ENCODE results near the gene SOX12. TPM values are rescaled to one million over a fixed set of nuclear protein-coding genes. Genes with fewer than 3 reads are reported as not detected.
"Not testable (repeated sequence)": the region's sequence is repeated elsewhere in the genome, so short reads cannot be mapped to it uniquely, and the experiment has no call there.

The SOX12 gene
- polyA plus RNA-seq, 3 donors: 2.1 to 3.3 (median 2.4) TPM

DNA sequence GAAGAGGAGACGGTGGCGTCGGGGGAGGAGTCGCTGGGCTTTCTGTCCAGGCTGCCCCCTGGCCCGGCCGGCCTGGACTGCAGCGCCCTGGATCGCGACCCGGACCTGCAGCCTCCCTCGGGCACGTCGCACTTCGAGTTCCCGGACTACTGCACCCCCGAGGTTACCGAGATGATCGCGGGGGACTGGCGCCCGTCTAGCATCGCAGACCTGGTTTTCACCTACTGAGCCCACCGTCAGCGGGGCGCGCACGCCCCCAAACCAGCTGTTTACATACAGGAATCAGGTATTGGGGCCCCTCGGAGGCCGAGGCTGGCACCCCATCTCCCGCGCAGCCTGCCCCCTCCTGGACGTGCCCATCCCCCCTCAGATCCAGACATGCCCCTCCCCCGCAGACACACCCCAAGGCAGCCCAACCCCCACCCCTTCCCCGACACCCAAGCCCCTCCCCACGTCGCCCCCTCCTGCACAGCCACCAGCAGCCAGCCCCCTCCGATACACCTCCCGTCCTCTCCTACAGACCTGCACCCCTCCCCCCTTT, 1.4 kb downstream of the SOX12 start:
- no peak overlapping the region for H3K27ac ChIP-seq (ENCODE audit: low read depth, low read length)
- WGBS, 3 donors: 0 to 1% (median 1%) methylated on average over 31 to 38 of the region's 38 CpGs

DNA sequence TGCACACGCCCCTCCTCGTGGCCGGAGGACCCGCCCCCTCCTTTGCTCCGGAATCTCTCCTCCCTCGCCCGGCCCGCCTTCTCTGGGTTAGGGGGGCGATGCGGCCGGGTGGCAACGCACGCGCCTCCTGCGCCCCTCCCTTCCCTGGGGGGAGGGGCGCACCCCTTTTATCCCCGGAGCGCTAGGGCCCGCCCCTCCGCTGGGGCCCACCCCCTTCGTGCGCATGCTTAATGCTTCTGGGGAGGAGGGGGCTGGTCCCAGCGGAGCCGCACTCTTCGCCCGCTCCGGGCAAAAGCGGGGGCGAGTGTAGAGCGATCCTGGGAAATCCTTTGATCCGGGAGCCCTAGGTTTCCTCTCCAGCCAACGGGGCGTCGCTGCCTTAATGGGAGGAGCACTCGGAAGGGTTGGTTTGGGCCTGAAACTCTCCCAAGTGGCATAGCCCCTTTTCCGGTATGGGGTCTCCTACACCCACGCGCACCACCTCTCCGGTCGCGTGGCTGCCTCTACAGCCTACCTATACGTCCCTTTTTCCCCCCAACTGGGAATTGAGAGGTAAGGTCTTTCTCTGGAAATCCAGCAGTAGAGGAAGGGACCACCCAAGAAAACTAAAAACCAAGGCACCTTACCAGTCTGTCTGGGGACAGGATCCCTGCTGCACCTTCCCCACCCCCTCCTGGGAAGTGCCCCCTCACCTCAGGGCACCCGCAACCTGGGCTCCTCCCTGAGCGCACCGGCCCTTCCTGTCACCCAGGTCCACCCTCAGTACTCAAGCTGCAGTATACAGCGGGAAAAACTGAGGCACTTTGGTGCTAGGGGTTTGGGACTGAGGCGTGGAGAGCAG, 2.1 kb downstream of the SOX12 start:
- WGBS, 3 donors: 4 to 8% (median 6%) methylated on average over 36 to 47 of the region's 47 CpGs
- H3K27ac ChIP-seq (ENCODE audit: low read depth, low read length): peak overlapping the region; percentile 11

DNA sequence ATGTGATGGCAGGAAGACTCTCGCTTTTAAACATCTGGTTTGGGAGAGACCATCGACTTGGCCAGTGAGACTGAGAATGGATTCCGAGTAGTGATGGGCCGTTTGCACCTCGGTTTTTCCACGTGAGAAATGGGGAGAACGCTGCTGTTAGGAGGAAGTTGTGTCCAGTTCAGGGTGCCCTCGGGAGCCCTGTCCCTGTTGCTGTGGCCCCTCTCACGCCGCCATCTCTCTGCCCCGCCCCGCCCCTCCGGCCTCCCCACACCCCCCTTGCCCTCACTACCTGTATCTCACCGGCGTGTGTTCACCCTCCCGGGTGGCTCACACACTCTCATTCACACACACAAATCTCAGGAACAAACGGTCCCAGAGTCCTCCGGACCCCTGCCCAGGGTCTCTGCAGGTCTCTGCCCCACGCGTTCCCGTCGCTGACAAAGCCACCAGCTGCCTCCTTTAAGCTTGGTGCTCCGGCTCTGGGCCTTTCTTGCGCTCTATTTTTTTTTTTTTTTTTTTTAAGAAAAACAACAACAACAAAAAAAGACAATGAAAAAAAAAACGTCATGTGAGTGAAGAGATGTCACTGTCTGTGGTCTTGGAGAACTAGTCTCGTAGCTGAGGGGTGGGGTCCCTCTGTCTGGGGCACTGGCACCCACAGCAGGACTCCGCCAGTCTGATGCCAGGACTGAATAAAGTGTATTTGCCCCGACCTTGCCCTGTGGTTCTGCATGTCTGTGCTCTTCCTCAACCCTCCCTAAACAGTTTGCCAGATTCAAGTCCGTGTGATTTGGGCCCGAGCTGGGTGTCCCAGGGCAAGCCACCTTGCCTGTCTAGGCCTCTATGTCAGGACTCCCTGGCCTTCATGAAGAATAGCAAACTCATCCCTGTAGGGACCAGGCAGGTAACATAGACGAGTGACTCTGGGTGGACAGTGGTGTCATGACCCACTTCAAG, 2.9 kb downstream of the SOX12 start:
- 33 to 59% (median 54%) methylated on average over 27 to 31 of the region's 31 CpGs for WGBS, 3 donors
- H3K27ac ChIP-seq (ENCODE audit: low read depth, low read length): peak overlapping the region; percentile 11

DNA sequence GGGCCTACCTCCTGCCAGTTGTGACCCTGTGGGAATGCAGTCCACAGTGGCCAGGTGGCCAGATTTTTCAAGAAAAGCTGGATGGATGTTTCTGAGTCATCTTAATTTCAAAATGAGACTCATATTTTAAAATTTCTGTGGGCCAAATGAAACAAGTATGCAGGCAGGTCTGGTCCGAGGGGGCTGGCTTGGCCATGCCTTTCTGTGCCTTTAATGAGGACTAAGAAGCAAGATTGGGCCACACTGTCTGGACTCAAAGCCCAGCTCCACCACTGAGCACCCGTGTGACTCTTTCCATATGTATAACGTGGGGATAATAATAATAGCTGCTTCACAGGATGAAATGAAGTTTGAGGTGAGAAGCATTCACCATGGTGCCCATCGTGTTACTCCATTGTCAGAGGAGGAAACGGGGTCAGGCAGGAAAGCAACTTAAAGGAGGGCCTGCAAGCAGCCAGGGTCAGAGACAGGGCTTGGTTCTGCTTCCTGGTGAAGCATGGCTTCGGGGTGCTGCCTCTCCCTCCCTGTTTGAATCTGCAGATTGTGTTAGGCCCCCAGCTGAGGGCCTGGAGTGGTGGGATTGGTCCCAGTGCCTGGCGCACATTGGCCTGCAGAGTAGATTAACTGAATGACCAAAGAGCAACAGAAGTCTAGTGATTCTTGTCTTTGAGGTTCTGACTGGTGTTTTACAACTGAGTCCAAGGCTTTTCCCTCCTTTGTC, 3.8 kb downstream of the SOX12 start:
- H3K27ac ChIP-seq (ENCODE audit: low read depth, low read length): no peak overlapping the region
- WGBS, 3 donors: 51 to 57% (median 53%) methylated on average over 7 of the region's 7 CpGs

DNA sequence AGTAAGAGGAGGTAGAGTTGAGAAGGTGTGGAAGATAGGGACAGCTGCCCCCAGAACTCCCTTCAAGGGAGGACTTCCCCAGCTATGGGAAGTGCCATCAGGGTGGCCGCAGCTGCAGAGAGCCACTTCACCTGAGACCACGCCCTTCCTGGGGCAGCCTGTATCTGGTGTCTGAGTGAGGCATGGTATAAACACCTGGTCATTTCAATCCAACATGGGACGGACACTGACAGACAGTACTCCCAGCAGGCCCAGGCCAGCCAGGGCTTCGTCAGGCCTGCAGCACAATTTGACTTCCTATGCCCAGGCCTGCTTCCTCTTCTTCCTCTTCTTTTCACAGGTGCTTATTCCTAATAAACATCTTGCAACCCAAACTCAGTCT, 4.5 kb downstream of the SOX12 start:
- WGBS, 3 donors: 61 to 72% (median 65%) methylated on average over 4 of the region's 4 CpGs
- no peak overlapping the region for H3K27ac ChIP-seq (ENCODE audit: low read depth, low read length)

DNA sequence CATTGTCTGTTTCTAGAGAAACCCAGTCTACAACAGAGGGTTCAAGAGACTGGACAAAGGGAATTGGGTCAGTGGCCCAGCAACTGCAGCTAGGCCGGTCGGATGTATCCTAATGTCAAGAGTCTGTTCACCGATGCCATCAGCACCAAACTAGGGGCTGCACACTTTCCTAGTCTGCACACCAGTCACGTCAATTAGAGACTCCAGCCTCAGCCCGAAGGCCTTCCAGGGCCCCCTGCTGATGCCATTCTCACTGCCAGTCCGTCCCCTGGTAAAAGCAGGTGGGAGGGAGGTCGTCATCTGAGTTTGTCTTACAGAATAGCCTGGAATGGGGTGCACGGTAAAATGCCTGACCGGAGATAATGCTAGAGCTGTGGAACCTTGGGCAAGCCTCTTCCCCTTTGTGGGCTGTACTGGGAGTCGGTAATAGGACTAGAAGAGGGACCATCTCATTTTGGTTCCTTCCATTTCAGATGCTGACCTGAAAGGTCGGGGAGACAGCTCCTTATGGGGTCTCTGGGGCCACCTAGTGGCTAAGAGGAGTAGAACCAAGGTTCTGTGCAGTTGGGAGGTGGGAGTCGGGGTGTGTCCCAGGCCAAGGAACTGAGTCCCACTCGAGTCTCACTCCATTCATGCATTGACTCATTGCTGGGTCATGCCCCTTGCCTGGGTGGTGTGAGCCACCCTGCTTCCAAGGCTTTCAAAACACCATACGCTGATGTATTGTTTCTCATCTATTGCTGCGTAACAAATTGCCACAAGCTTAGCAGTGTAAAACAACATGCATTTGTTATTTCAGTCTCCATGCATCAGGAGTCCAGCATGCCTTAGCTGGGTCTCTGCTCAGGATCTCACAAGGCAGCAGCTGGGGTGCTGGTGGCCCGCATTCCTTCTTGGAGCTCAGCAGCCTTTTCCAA, 5.1 kb downstream of the SOX12 start:
- WGBS, 3 donors: 47 to 53% (median 47%) methylated on average over 16 of the region's 16 CpGs
- H3K27ac ChIP-seq (ENCODE audit: low read depth, low read length): no peak overlapping the region

DNA sequence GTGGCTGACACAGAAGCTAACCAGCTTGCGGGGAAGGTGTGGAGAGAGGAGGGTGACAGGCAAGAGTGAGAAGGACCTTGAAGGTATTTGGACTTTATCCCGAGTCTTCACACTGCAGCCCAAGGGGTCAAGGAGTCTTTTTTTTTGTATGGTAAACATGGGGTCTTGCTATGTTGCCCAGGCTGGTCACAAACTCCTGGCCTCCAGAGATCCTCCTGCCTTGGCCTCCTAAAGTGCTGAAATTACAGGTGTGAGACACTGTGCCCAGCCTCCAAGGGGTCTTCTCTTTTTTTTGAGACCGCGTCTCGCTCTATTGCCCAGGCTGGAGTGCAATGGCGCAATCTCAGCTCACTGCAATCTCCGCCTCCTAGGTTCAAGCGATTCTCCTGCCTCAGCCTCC, 9.2 kb downstream of the SOX12 start:
- WGBS, 3 donors: 95 to 97% (median 95%) methylated on average over 8 of the region's 8 CpGs
- no peak overlapping the region for H3K27ac ChIP-seq (ENCODE audit: low read depth, low read length)

DNA sequence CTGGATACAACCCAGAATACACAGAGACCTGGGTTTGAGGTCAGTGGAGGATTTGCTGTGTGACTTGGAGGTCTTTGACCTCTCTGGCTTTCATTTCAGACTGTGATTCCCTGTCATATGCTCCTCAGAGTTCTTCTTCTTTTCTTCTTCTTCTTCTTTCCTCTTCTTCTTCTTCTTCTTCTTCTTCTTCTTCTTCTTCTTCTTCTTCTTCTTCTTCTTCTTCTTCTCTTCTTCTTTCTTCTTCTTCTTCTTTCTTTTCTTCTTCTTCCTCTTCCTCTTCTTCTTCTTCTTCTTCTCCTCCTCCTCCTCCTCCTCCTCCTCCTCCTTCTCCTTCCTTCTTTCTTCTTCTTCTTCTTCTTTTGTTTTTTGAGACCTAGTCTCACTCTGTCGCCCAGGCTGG, 10.7 kb downstream of the SOX12 start:
- WGBS, 3 donors: 82 to 100% (median 96%) methylated on average over 1 of the region's 1 CpG
- not testable (repeated sequence) for H3K27ac ChIP-seq (ENCODE audit: low read depth, low read length)

DNA sequence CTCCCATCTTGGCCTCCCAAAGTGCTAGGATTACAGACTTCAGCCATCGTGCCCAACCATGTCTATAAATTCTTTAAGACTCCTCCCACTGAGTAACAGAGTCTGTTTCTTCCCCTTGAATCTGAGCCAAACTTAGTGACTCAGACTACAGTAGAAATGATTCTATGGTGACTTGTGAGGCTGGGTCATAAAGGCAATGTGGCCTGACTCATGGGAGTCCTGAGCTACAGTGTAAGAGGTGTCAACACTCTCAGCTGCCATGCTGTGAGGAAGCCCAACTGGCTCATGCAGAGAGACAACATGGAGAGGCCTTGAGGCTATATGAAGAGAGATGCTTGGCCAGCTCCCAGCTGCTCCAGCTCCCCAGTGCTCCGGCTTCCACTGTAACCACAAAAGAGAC, 16.3 kb downstream of the SOX12 start:
- WGBS, 3 donors: 79 to 84% (median 83%) methylated on average over 2 of the region's 2 CpGs
- no peak overlapping the region for H3K27ac ChIP-seq (ENCODE audit: low read depth, low read length)

DNA sequence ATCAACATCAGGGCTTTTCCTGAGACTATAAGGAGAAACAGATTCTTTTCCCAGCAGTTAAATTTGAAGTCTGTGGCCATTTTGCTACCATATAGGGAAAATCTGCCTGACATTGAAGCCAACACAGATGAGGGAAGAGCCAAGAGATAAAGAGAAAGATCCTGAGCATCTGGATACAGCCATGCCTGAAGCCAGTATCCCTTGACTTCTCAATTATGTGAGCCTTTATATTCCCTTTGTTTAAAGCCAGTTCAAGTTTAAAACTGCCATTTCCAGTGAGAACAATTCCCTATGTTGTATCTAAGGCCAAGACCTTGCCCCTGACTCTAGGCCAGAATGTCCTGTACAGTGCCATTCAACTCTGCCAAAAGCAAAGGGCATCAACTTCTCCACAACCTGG, 17.8 kb downstream of the SOX12 start:
- H3K27ac ChIP-seq (ENCODE audit: low read depth, low read length): no peak overlapping the region

DNA sequence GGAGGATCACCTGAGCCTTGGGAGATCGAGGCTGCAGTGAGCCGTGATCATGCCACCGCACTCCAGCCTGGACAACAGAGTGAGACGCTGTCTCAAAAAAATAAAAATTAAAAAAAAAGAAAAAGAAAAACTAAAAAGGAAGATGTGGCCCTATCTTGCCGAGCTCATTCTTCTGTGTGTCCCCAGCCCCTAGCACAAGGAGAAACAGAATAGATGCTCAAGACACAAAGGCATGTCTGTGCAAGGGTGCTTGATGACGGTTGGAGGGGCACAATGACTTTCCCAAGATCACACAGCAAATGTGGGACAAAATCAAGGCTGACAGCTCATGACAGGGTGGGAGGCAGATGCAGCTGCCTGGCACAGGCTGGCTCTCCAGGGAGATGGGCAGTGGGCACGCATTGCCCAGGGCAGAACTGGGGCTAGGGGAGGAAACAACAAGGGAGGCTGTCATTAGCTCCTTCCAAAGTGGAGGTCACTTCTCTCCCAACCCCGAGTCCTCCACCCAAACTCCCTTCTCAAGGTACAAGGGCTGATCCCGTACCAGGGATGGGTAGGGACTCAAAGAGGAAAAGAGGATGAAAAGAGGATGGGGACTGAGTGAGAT, 20.8 kb downstream of the SOX12 start:
- 60 to 77% (median 73%) methylated on average over 9 of the region's 9 CpGs for WGBS, 3 donors
- no peak overlapping the region for H3K27ac ChIP-seq (ENCODE audit: low read depth, low read length)

DNA sequence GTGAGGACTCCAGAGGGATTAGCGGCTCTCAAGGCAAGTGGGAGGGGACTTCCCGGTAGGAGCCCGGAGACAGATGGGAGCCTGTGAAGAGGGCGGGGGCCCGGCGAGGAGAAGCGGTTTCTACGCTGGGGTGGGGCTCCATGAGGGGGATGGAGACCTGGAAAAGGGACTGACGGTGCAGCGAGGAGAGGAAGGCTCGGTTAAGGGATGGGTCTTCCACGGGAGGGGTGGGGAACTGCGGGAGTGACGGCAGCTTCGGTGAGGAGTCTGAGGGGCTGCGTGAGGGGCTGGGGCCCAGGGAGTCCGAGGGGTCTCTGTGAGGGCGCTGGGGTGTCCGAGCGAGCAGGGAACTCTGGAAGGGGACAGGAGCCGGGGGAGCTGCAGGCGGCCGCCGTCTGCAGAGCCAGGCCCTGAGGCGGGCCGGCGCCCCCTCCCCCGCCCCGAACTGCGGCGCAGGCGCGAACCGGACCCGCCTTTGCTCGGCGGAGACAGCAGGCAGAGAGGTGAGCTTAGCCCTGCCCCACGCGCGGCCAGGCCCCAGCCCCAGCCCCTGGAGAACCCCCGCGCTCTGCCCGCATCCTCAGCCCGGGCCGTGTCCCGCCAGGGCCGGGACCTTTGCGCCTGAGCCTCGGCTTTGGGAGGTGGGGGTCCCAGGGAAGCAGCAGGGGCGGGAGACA, 21.4 kb downstream of the SOX12 start, which contains the start of gene NRSN2:
Gene NRSN2, plus strand, starts transcription at position 472 of the 677 bp plus-strand sequence. CDS start 2,533 bp downstream, outside the sequence.
- H3K27ac ChIP-seq (ENCODE audit: low read depth, low read length): no peak within 1 kb of the TSS
- WGBS, 3 donors: 1 to 6% (median 1%) methylated on average over 33 to 50 of the region's 50 CpGs

DNA sequence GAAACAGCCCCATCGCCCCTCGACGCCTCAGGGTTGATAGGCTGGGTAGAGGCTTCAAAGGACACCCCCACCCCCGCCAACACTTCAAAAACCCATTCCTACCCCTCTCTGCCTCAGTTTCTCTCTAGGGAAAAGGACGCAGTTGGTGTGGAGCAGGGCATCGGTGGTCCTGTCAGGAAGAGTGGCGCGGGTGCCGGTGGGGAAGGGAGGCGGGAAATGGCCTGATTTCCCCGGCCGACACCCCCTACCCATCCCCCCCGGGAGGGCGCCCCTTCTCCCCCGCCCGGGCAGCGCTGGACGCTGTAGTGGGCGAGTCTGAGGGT, 21.9 kb downstream of the SOX12 start:
- H3K27ac ChIP-seq (ENCODE audit: low read depth, low read length): no peak overlapping the region
- 0 to 1% (median 1%) methylated on average over 10 to 19 of the region's 19 CpGs for WGBS, 3 donors

DNA sequence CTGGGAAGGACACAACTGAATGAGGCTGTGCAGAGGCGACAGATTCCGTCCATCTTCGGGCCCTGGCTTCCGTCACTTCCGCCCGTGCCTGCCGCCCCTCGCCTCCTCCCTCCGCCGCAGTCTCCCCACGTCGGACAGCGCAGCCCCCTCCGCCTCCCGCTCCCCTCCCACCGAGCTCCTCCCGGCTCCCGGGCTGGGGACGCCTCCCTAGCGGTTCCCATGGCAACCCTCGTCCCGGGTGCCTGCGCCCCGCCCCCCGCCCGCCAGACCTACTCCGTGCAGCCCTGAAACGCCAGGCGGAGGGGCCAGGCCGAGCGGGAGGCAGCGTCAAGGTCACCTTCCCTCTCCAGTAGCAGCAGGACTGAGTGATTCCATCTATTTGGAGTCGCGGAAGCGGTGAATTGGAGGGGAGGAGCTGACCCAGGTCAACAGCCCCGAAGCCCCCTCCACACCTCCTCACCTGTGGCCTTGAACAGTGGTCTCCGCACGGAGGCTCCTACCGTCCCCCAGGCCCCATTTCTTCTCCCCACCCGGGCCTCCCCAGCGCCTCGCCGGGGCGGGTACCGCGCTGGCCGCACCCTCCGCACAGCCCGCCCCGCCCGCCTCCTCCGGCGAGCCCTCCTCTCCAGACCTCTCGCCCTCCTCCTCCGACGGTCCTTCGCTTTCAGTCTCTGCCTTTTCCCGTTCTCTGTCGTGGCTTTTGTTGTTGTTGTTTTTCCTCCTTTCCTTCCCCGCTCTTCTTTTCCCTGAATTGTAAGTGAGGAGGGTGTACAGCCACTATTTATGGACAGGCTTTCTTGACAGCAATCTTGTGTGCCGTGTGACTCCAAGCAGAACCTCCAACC, 22.5 kb downstream of the SOX12 start:
- WGBS, 3 donors: 1% methylated on average over 46 to 61 of the region's 61 CpGs
- H3K27ac ChIP-seq (ENCODE audit: low read depth, low read length): no peak overlapping the region

DNA sequence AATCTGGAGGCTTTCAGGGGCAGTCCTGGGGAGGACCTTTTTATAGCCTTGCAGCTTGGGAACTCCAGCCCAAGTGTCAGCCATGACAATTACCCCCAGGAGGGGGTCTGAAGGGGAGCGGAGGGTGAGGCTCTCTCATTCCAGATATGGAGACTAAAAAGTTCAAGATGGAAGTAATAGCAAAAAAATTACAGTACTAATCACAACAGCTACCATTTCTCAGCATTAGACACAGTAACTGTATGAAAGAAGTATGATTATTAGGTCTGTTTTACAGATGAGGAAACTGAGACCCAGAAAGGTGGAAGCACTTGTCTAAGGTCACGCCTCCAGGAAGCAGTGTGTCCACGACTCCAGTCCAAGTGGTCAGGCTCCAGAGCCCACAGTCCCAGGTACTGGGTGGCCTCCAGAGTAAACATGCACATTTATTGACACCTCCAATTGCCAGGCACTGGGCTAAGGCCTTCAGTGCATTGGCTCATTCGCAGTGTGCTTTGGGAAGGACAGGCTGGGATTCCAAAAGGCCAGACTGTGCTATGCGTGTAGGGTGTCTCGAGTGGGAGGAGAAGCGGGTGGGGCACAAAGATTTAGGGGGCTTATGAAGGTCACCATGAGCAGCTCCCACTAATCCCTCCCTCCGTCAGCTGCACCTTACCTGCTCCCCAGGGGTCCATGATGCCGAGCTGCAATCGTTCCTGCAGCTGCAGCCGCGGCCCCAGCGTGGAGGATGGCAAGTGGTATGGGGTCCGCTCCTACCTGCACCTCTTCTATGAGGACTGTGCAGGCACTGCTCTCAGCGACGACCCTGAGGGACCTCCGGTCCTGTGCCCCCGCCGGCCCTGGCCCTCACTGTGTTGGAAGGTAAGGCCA, 23.9 kb downstream of the SOX12 start:
- no peak overlapping the region for H3K27ac ChIP-seq (ENCODE audit: low read depth, low read length)
- 83 to 93% (median 88%) methylated on average over 19 of the region's 19 CpGs for WGBS, 3 donors

Measured in adipose tissue (tissue), 3 donors.